HG03103 (cell line): ENCODE results near the gene MUC20.
"Not testable (repeated sequence)": the region's sequence is repeated elsewhere in the genome, so short reads cannot be mapped to it uniquely, and the experiment has no call there.

Experiments
- ATAC-seq: cut with Tn5 transposase; IDR thresholded peaks from one replicate; pipeline ENCODE4 v1.9.1; 2021; ENCODE audit warnings: low read depth; ENCODE audit not compliant: unreplicated experiment

The MUC20 gene

DNA sequence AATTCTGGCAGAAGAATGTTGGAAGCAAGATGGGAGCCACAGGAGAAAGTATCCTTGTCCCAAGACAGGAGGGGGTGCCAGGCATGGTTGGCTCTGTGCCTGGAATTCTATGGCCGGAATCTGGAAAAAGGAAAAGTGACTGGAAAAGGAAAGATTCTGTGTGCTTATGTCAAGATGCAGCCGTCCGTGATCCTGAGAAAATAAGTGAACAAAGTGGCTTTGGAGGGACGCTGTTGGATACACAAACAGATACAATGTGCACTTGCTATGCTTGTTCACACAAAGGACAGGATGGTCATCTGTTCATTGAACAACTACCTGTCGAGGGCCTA is 28.5 kb upstream of the MUC20 start:
- no peak for ATAC-seq

DNA sequence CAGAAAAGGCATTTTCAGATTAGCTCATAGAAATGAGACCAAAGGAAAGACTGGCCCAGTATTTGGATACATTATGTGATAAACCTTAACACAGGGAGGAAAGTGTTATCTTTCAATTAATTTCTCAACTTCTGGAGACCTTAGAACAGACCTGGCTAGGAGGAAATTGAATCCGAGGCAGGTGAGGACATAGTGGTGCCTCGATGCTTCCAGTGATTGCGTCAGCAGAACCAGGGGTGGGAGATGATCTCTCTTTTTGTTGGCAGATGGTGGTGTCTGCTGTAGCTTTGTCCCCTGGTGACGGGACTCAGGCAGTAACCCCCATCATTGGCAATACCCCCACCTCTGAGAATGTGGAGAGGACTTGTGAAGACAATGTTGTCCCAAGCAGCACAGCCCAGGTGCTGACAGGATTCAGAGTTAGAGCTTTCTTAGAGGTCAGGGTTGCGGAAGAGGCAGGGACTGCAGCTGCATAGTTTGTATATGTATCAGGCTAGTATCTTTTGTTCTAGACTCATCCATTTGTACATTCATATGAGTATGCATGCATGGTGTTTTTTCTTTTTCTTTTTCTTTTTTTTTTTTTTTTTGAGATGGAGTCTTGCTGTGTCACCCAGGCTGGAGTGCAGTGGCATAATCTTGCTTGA is 27.9 kb upstream of the MUC20 start:
- no peak for ATAC-seq

DNA sequence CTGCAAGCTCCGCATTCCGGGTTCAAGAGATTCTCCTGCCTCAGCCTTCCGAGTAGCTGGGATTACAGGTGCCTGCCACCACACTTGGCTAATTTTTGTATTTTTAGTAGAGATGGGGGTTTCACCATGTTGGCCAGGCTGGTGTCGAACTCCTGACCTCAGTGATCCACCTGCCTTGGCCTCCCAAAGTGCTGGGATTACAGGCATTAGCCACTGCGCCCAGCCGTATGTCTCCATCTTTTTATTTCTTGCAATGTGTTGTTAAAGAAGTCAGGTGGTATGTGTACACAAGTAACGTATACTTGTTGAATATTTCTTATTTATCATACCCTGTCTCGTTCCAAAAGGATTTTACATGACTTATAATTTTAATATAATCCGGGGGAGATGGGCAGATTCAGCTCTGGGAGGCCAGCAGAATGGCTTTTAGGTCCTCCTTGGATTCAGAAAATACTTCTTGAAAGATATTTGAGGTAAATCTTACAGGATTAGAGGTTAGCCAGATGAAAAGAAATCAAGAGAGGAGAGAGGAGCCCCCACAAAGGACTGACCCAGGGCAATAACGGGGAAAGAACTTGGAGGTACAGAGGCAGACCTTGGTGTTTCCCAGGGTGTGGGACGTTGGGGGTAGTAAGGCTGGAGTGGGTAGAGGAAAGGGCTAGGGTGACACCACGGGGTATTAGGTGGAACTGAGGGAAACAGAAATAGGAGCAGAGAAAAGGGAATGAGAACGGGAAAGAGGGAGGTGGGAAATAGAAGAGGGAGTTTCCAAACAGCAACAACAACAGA is 27.2 kb upstream of the MUC20 start:
- ATAC-seq, result no peak

DNA sequence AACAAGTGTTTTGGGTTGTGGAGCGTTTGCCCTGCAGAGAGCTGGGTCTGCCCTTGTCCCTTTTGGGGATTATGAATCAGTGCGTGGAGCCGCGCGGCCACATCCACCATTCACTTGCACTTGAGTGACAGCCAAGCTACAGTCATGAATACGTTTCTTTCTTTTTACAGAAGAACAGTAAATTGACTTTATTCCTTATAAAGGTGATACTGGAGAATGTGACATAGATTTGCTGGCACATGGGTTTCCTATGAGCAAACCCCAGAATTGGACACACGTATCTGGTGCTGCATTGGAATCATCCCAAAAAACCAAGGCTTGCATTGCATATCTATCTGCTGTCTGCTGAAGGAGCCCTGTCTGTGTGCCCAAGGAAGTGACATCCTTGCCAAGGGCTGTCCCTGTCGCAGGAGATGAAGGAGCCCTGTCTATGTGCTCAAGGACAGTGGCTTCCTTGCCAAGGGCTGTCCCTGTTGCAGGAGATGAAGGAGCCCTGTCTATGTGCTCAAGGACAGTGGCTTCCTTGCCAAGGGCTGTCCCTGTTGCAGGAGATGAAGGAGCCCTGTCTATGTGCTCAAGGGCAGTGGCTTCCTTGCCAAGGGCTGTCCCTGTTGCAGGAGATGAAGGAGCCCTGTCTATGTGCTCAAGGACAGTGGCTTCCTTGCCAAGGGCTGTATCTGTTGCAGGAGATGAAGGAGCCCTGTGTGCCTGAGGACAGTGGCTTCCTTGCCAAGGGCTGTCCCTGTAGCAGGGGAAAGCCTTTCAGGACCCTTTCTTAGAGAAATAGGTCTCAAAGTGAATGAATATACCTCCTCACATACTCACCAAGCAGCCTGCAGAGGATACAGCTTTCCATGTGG is 26.3 kb upstream of the MUC20 start:
- ATAC-seq, result not testable (repeated sequence)

DNA sequence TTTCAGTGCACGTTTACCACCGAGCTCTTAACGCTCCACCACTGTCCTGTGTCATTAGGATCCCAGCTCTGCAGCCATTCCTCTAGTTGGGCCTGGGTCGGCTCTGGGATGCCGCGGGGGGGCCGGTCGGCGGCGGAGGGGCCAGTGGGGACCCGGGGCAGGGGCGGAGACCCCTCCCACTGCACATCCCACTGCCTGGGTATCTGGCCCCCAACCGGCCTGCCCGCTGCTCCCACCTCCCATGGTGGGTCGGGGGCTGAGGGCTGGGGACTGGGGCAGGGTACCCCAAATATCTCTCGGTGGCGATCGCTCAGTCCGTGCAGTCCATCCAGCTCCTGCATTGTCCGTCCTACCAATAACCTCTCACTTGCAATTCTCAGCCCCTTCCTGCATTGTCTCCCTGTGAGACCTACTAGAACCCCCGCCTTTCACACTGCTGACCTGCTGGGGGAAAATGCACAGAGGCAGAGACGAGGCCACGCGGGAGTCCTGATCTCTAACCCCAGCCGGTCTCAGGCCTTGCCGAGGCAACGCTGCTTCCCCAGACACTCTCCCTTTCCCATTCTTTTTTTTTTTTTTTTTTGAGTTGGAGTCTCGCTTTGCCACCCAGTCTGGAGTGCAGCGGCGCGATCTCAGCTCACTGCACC is 24.0 kb upstream of the MUC20 start:
- no peak for ATAC-seq

DNA sequence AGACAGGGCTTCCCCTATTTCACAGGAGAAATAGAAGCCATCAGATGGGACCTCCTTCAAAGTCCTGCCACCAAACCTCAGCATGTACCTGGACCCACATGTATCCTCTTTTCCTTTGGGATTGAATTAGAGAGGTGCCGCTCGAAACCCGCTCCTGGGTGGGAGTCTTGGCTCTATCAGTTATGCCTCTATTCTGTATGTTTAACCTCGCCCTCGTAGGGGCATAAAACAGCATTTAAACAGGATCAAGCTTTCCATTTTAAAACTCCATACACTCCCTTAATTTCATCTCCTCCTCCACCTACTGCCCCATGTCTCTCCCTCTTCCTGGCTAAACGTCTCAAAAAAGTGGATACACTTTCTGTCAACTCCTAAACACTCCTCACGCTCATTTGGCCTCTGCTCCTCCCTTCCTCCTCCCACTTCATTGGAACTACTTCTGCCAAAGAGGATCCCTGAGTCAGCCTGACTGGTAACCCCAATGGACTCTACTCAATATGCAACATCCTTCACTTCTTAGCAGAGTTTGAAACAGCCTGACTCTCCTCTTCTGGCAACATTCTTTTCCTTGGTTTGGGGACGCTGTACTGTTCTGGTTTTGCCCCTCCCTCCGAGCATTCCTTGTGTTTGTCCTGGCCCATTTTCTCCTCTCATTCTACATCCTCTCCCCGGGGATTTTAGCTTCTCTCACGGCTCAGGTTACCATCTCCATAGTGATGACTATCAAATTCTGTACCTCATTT is 23.0 kb upstream of the MUC20 start:
- ATAC-seq, result no peak

DNA sequence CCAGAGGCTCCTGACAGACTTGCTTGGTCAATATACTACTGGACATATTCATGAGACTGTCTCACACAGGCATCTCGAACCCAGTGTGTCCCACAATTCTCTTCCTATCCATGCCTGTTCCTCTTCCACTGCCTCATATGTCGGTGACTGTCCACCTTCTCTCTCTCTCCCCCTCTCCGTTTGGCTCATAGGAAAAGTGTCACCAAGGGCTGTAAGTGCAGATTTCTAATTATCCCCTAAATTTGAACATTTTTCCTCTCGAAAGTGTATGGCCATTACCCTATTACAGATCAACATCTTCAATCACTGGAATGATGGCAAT is 22.5 kb upstream of the MUC20 start:
- ATAC-seq, result no peak

DNA sequence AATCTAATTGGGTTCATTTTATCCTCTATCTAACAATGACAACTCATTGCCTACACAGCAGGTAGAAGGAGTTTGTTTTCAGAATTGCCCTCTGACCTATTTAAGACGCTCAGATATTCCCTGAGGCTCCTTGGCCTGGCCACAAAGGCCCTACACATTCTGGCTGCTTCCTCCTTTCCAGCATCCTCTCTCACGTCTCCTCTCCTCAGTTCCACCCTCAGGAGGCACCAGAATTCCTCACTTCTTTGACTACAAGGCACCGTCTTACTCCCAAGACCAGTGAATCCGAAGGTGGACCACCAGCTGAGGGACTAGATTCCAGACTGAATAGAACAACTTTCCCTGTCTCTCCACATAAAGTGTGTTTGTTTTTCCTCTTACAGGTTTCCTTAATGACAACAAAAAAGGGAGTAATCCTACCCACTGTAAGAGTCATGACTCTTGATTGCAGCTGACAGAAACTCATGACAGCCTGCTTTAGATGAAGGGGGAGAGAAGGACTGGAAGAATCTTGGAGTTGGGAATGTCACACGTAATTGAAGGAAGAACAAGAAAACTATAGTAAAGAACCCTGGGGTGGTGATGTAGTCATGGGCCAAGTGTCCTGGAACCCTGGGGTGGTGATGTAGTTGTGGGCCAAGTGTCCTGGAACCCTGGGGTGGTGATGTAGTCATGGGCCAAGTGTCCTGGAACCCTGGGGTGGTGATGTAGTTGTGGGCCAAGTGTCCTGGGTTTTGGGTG is 22.0 kb upstream of the MUC20 start:
- ATAC-seq, result no peak

DNA sequence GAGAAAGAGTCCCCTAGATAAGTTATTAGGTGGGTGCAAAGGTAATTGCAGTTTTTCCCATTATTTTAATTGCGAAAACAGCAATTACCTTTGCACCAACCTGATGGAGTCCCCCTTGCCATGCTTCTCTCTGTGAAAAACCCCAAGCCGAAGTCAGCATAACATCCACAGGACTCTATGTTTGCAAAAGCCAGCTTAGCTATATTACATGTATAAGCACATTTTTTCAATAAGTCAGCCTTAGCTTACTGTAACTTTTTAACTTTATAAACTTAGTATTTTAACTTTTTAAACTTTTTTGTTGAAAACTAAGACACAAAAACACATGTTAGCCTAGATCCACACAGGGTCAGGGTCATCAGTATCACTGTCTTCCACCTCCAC is 21.4 kb upstream of the MUC20 start:
- ATAC-seq, result no peak

DNA sequence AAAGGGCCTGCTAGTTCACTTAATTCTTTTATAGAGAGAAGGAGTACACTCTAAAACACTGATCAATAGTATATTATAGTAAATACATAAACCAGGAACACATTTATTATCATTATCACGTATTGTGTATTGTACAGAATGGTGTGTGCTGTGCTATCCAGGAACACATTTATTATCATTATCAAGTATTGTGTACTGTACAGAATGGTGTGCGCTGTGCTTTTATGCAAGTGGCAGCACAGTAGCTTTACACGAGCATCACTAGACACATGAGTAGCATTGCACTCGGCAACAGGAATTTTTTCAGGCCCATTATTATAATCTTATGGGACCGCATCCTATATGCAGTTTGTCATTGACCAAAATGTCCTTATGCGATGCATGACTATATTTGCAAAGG is 20.9 kb upstream of the MUC20 start:
- no peak for ATAC-seq

DNA sequence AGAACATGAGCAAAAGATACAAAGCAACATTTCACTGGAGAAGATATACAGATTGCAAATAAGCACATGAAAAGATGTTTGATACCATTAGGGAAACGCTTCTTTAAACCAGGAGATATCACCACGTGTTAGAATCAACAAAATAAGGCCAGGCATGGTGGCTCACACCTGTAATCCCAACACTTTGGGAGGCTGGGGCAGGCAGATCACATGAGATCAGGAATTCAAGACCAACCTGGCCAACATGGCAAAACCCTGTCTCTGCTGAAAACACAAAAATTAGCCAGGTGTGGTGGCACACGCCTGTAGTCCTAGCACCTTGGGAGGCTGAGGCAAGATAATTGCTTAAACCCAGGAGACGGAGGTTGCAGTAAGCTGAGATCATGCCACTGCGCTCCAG is 20.5 kb upstream of the MUC20 start:
- ATAC-seq, result no peak

DNA sequence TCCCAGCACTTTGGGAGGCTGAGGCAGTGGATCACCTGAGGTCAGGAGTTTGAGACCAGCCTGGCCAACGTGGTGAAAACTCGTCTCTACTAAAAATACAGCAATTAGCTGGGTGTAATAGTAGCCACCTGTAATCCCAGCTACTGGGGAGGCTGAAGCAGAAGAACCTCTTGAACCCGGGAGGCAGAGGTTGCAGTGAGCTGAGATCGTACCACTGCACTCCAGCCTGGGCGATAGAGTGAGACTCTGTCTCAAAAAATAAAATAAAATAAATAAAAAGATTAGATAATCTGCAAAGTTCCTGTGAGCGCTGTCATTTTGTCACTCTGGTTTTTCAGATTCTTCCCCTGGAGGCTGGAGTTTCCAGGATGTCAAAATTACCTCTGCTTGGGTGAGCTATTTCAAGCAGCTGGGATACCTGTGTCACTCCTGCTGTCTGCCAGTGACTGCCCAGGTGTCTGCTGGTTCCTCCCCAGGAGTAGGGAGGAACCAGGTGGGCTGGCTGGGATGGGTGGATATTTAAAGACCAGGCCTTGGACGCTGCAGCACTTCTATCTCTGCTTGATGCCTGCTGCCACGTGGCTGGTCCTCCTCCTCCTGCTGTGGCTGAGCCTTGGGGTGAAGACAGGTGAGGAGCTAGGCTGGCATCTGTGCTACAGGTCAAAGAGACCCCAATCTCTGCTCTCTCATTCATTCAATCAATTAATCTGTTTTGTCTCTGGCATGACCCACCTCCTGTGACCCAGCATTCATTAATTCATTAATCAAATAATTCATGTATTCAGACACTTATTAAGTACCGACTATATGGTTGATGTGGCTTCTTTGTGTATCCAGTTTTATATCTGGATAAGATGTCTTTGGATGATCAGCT is 19.5 kb upstream of the MUC20 start:
- no peak for ATAC-seq

DNA sequence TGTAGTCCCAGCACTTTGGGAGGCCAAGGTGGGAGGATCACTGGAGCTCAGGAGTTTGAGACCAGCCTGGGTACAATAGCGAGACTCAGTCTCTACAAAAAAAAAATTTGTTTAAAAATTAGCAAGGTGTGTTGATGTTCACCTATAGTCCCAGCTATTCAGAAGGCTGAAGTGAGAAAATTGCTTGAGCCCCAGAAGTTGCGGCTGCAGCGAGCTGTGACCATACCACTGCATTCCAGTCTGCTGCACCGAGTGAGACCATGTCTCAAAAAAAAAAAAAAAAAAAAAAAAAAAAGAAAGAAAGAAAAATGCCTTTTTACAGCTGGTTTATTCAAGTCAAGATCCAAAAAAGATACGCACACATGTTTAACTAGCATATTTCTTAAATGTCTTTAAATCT is 17.0 kb upstream of the MUC20 start:
- no peak for ATAC-seq

DNA sequence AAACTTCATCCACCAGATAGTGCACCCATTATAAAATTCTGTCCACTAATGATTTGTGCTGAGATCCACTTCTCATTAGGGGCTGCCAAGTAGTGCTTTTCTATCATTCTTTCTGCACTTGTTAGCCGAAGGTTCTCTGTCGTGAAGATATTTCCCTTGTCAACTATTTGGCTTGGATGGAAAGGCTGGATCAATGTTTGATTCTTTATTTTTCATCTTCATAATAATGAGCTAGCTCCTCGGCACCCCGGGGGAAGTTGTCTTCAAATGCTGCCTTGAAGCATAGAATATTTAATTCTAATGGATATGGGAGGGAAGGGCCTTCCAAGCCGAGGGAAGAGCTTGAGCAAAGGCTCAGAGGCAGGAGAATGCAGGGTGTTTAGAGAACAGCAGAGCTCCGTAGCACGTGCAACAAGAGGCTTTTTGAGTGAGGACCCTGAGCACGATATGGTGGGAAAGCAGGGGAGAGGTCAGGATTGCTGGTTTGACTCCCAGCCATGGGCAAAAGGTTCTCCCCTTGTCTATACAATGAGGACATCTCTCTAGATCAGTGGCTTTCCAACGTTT is 16.3 kb upstream of the MUC20 start:
- ATAC-seq, result no peak

DNA sequence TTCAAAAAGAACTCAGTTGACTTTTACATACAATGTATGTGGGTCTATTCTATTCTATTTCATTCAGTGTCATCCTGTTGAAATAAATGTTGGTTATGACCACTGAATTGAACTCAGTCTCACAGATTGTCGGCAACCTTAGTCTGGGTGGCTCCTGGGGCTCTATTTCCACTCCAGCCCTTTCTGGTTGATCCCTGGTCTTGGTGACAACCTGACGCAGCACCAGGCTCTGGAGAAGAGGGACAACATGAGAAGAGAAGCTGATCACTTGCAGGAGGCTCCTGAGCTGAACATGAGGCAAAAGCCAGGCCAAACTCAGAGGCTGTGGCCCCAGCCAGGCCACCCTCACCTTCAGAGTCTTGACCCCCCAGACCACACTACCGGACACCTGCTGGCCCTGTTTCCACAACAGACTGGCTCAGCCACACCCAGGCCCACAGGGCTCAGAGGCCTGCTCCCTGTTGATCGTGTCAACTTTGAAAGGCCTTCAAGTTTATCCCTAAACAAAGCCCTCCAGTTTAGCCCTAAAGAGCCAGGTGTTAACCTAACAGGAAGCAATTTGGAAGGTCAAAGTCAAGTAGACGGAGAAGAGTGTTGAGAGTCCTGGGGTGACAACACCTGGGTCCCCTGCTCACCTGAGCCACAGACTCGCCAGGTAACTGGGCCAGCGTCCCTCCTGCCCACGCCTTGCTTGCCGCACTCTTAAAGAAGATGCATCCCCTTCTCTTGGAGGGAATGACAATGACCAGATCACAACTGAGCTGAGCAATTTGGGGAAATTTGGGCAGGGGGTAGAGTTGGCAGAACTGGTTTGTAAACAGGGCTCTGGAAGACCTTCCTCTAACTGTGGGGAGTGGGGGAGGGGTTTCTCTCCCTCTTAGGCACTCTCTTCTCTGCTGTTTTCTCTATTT is 15.4 kb upstream of the MUC20 start:
- ATAC-seq, result no peak

DNA sequence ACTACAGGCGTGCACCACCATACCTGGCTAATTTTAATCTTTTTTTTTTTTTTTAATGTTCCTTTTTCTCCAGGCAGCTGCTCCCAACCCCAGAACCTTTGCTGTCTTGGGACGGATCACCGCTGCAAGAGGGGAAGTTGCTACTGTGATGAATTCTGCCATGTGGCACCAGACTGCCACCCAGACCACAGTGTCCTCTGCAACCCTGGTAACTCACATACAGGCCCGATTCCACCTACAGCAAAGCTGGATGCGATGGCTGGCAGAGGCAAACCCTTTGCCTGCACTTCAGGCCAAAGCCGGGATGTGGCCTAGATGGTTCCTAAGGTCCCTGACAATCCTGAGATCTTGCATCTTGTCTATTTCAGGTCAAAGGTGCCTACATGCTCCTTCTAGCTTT is 12.7 kb upstream of the MUC20 start:
- no peak for ATAC-seq

DNA sequence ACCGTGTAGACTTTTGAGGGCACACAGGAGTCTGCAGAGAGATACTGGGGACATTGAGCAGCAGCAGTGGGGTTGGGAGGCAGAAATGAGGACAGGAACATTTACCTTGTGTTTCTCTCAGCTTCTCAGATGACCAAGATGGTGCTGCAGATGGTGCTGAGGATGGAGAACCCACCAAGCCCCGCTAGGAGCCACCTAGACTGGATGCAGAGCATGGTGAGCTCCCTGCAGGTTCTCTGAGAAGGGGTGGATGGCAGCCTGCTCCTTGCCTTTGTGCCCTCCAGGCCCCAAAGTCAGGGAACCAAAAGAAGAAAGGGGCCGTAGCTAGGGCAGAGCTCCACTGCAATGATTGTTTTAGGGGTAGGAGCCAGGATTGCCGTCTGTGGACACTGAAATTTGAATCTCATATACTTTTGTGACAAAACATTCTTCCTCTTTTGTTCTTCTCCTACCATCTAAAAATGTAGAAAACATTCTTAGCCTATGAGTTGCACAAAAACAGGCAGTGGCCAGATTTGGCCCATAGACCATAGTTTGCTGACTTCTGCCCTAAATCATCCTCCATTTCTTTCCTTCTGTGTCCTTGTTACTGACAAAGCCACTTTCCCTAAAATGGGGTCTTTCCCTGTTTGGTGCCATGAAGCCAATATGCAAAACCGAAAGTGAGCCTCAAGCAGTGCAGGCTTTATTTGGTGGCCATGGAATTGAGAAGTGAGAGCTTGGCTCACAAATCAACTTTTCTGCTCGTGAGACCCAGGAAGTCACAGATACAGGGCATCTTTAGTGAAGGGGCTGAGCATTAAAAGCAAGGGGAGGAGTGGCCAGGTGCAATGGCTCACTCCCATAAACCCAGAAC is 11.9 kb upstream of the MUC20 start:
- no peak for ATAC-seq
